ENCODE measurements around the gene ZNF536.

The ZNF536 gene

DNA sequence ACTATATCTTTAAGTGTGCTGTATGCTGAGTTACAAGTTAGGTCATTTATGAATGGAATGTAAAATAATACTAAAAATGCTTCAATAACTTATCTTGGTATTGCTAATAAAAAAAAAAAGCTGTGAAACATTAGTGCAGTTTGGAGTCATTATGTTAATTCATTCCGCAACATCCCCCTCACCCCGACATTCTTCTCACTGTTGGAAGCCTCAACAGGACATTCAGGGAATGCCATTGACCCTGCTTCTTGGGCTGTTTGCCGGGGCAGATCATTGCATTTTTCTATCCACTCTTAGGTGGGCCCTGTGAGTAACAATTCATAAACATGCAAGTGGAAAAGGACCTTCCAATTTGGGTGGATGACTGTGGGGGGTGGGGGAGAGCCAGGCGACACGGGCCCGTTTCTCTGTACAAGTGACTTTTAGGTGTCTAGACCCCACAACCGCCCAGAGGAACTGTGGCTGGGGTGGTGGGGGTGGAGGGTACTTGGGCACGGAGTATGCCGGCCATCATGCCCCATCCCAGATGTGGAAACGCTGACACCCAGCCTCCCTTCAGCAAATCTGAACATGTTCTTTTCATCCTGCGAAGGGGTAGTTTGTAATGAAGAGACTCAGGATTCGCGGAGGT, 185.9 kb downstream of the ZNF536 start:
- TF ChIP-seq, protein P1, sequence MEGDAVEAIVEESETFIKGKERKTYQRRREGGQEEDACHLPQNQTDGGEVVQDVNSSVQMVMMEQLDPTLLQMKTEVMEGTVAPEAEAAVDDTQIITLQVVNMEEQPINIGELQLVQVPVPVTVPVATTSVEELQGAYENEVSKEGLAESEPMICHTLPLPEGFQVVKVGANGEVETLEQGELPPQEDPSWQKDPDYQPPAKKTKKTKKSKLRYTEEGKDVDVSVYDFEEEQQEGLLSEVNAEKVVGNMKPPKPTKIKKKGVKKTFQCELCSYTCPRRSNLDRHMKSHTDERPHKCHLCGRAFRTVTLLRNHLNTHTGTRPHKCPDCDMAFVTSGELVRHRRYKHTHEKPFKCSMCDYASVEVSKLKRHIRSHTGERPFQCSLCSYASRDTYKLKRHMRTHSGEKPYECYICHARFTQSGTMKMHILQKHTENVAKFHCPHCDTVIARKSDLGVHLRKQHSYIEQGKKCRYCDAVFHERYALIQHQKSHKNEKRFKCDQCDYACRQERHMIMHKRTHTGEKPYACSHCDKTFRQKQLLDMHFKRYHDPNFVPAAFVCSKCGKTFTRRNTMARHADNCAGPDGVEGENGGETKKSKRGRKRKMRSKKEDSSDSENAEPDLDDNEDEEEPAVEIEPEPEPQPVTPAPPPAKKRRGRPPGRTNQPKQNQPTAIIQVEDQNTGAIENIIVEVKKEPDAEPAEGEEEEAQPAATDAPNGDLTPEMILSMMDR (IDR thresholded peaks at IDR 0.05; ENCODE audit: insufficient read depth, low read depth, low read length, missing control alignments), result no peak
- H3K4me3 ChIP-seq (ENCODE audit: low read depth, low read length), result no peak overlapping the region
- DNase-seq (ENCODE audit: low read depth), result no peak

DNA sequence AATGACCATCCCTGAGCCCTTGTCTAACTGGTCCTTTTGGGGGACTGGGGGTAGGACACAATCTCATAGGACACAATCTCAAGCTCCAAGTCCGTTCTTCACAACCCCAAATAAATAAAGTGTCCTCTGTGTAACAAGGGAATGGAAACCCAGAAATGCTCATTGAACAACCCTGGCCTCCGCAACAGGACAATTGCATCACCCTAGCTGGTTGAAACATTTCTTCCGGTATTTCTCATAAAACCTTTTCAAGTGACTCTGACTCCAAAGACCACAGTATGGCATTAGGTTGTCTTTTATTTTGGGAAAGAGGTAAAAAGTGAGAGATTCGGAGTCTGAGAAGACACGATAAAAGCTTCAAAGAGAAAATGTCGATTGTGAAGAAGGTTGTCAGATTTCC, 186.6 kb downstream of the ZNF536 start:
- TF ChIP-seq, protein P1 (IDR thresholded peaks at IDR 0.05; ENCODE audit: insufficient read depth, low read depth, low read length, missing control alignments), result no peak
- DNase-seq (ENCODE audit: low read depth), result no peak
- no peak overlapping the region for H3K4me3 ChIP-seq (ENCODE audit: low read depth, low read length)

DNA sequence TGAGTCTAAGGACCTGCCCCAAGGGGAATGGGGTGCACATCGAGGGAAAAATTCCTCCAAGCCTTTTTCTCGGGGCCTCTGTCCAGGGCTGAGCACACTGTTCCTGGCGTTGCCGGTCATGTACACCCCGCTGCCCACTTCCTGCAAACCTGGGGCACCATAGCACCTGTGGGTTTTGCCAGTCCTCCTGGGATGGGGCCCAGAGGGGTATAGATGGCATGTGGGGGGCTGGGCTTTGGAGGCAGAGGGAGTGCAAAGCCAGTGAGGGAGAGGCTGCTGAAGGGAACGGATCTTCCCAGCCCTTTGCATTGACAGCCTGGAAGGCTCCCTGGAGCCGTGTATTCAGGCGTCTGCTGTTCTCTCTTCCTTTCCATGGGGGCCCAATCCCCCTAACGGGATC, 187.3 kb downstream of the ZNF536 start:
- no peak for DNase-seq (ENCODE audit: low read depth)
- TF ChIP-seq, protein P1 (IDR thresholded peaks at IDR 0.05; ENCODE audit: insufficient read depth, low read depth, low read length, missing control alignments), result no peak
- H3K4me3 ChIP-seq (ENCODE audit: low read depth, low read length), result no peak overlapping the region

DNA sequence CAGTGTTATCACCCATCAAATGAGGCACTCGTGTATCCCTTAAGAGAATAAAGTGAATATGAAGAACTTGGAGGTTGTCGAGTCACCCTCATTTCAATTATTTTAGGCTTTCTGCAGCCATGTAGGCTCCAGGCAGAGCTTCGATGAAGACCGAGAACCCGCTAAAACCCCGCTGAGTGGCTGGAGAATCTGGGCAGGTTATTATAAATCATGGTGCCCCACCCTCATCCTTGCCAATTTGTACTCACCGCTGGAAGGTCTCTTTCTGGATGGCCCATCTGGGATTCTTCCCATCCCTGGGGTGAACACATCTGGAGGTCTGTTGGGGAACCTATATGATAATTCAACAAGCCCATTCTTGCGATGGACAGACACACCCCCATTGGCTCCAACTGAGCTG, 190.8 kb downstream of the ZNF536 start:
- no peak overlapping the region for H3K4me3 ChIP-seq (ENCODE audit: low read depth, low read length)
- TF ChIP-seq, protein P1 (IDR thresholded peaks at IDR 0.05; ENCODE audit: insufficient read depth, low read depth, low read length, missing control alignments), result no peak
- no peak for DNase-seq (ENCODE audit: low read depth)

DNA sequence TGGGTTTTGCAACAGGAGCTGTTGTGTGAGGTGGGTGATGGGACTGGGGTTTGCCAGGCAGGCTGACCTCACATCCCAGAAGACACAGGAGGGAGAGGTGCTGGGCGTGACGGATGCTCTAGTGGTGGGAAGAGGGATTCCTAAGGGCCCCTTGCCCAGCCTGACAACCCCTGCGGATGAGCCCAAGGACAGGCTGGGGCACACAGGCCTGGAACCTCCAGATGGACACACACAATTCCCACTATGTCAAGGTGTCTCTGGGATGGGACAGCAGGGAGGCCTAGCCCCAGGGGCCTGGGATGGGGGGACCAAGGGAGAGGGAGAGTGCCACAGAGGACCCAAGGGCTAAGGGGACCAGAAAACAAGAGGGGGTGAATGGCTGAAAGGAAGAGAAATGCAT, 191.5 kb downstream of the ZNF536 start:
- no peak for DNase-seq (ENCODE audit: low read depth)
- no peak overlapping the region for H3K4me3 ChIP-seq (ENCODE audit: low read depth, low read length)
- TF ChIP-seq, protein P1 (IDR thresholded peaks at IDR 0.05; ENCODE audit: insufficient read depth, low read depth, low read length, missing control alignments), result no peak

DNA sequence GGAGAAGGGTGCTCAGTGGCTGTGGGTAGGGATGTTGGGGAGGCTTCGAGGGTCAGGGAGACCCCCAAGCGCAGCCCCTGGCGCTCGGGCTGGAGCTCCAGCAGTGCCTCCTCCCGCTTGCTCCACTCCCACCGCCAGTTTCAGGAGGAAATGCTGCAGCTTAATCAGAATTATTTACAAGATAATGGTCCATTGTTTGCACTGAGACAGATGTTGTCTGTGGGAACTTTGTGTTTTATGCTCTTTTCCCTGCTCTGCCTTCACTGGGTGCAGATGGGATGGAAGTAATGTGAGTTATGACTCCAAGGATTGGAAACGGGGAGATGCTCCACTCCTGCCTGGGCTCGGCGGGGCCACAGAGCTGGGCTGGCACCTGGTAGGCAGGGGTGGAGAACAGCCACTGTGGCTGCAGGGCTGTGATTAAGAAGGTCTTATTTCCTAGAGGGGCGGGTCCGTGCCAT, 192.4 kb downstream of the ZNF536 start:
- no peak for DNase-seq (ENCODE audit: low read depth)
- no peak overlapping the region for H3K4me3 ChIP-seq (ENCODE audit: low read depth, low read length)

More for the DNA sequence above, 192.4 kb downstream of the ZNF536 start:
- TF ChIP-seq, protein P1 (IDR thresholded peaks at IDR 0.05; ENCODE audit: insufficient read depth, low read depth, low read length, missing control alignments), result no peak
